Jurkat, Clone E6-1 (cell line): ENCODE data around the gene TIMM23.
A peak's percentile ranks its signal among the peaks of the same experiment; 100 is the strongest.

Experiments
- DNase-seq: peaks from one replicate; pipeline ENCODE4 v3.0.0-alpha.2; 2011; ENCODE audit warnings: low read depth, low spot score
- H3K4me3 ChIP-seq: 2 replicates; pipeline ENCODE4 v1.5.1; 2011; ENCODE audit warnings: mild to moderate bottlenecking, low read length, control low read depth, moderate library complexity

Gene TIMM23

GRCh38 chr10:46018453-46019176, 46.3 kb downstream of the TIMM23 start:
- no peak for DNase-seq
- H3K4me3 ChIP-seq = no peak overlapping the region

- no peak overlapping the region for H3K4me3 ChIP-seq
Measured at GRCh38 chr10:46019177-46019528, 46.9 kb downstream of the TIMM23 start.

GRCh38 chr10:46019569-46020343, 47.5 kb downstream of the TIMM23 start:
- peak; percentile 44 for DNase-seq
- no peak overlapping the region for H3K4me3 ChIP-seq

More at GRCh38 chr10:46019177-46019528, 46.9 kb downstream of the TIMM23 start:
- DNase-seq = no peak

GRCh38 chr10:46020344-46020657, 48.0 kb downstream of the TIMM23 start:
- no peak for DNase-seq
- H3K4me3 ChIP-seq = no peak overlapping the region

- no peak for DNase-seq
- H3K4me3 ChIP-seq = no peak overlapping the region
Measured at GRCh38 chr10:46022978-46023702, 50.9 kb downstream of the TIMM23 start.

- DNase-seq = no peak
- H3K4me3 ChIP-seq = no peak overlapping the region
Measured at GRCh38 chr10:46024948-46025347, 52.7 kb downstream of the TIMM23 start.

- DNase-seq = no peak
- no peak overlapping the region for H3K4me3 ChIP-seq
Measured at GRCh38 chr10:46025406-46025805, 53.1 kb downstream of the TIMM23 start.

- no peak for DNase-seq
- H3K4me3 ChIP-seq = no peak overlapping the region
Measured at GRCh38 chr10:46026106-46026505, 53.8 kb downstream of the TIMM23 start.

GRCh38 chr10:46028584-46029460, 56.5 kb downstream of the TIMM23 start:
- peak overlapping the region; percentile 91 for H3K4me3 ChIP-seq
- DNase-seq = peak; percentile 76

- peak overlapping the region; percentile 91 for H3K4me3 ChIP-seq
- no peak for DNase-seq
Measured at GRCh38 chr10:46029461-46030030, 57.3 kb downstream of the TIMM23 start.

- peak; percentile 96 for DNase-seq
- H3K4me3 ChIP-seq = peak within 1 kb of the TSS; percentile 91
Measured at GRCh38 chr10:46030091-46030937, 58.0 kb downstream of the TIMM23 start, which contains the start of gene NCOA4. Gene NCOA4 (minus strand): TSS chr10:46030623. CDS start chr10:46016680, 13,943 bp downstream.

- no peak for DNase-seq
- H3K4me3 ChIP-seq = no peak overlapping the region
Measured at GRCh38 chr10:46031648-46032532, 59.6 kb downstream of the TIMM23 start.

- no peak for DNase-seq
- H3K4me3 ChIP-seq = no peak overlapping the region
Measured at GRCh38 chr10:46033602-46034011, 61.3 kb downstream of the TIMM23 start.

- no peak for DNase-seq
- no peak overlapping the region for H3K4me3 ChIP-seq
Measured at GRCh38 chr10:46035923-46036849, 63.9 kb downstream of the TIMM23 start.

- H3K4me3 ChIP-seq = no peak overlapping the region
- DNase-seq = no peak
Measured at GRCh38 chr10:46037107-46037825, 65.0 kb downstream of the TIMM23 start.
